ENCODE results near the gene ACVR1. TPM values are rescaled to one million over a fixed set of nuclear protein-coding genes. Genes with fewer than 3 reads are reported as not detected.

The ACVR1 gene
- total RNA-seq, 1 experiment from 2014 or later: 27.6 TPM

DNA sequence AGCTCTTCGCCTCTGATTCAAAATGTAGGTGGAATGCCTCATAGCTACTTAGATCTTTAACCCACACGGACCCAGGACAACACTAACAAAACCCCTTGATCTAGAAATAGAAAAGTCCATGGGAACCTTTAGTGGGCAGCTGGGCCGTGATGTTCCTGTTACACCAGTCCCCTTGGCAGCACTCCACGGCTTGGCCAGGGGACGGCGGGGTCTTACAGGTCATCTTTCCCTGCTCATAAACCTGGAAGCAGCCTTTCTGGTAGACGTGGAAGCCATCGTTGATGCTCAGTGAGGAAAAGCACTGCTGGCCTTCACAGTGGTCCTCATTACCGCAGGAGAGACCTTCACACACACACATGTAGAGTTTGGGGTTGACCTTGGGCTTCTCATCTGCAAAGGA lies 95.9 kb downstream of the ACVR1 start:
- no peak for DNase-seq (ENCODE audit: low read depth, low spot score)
- in situ Hi-C loops (cut with HindIII; ENCODE audit: low pct_unique_long_range_greater_than_20kb, low sequenced_read_pairs): no loop called here
- no TSS peak for BruUV-seq (replicated peaks)

DNA sequence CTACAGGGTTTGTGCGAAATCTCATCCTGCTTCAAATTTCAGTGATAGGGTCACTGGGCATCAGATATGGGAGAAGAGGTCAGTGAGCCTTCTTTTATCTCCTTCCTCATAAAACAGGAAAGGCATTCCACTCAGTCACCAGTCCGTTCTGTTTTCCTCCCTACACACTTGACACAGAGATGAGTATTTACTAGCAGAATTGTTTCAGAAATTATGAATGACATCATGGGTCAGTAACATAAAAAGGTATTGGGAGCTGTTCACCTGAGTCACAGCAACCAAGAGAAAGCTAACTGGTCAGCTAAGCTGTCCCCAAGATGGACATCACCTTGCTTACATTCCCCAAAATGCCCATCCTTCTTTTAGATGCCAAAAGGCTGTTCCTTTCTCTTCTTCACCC lies 96.3 kb downstream of the ACVR1 start:
- ChIA-PET POLR2A (no interaction called here), CTCF (no interaction called here)
- no peak for ATAC-seq
- peaks cover 8% of the 10 kb centered on the region; the same call in 1 of the 2 replicates for H3K36me3 ChIP-seq (ENCODE audit: control insufficient read depth, insufficient read depth, low read length)
- no peak overlapping the region for H3K27ac ChIP-seq (ENCODE audit: low read length)
- in situ Hi-C loops (cut with HindIII; ENCODE audit: low pct_unique_long_range_greater_than_20kb, low sequenced_read_pairs) (no loop called here), intact Hi-C loops (cut with micrococcal nuclease; ENCODE audit: unreplicated experiment) (loop anchor here (10.0 kb wide), 1 partner anchor 95 kb away; the partner anchor contains the start of gene ACVR1)
- no peak for TF ChIP-seq TCF7L2 (IDR thresholded peaks at IDR 0.05; ENCODE audit: low read depth, low read length)
- TF ChIP-seq SIN3A (IDR thresholded peaks at IDR 0.05; ENCODE audit: borderline replicate concordance, insufficient read depth, low read depth, low read length): no peak
- TF ChIP-seq POLR2AphosphoS5 (IDR thresholded peaks at IDR 0.05; ENCODE audit: low read depth, low read length): no peak
- TF ChIP-seq, protein P1, sequence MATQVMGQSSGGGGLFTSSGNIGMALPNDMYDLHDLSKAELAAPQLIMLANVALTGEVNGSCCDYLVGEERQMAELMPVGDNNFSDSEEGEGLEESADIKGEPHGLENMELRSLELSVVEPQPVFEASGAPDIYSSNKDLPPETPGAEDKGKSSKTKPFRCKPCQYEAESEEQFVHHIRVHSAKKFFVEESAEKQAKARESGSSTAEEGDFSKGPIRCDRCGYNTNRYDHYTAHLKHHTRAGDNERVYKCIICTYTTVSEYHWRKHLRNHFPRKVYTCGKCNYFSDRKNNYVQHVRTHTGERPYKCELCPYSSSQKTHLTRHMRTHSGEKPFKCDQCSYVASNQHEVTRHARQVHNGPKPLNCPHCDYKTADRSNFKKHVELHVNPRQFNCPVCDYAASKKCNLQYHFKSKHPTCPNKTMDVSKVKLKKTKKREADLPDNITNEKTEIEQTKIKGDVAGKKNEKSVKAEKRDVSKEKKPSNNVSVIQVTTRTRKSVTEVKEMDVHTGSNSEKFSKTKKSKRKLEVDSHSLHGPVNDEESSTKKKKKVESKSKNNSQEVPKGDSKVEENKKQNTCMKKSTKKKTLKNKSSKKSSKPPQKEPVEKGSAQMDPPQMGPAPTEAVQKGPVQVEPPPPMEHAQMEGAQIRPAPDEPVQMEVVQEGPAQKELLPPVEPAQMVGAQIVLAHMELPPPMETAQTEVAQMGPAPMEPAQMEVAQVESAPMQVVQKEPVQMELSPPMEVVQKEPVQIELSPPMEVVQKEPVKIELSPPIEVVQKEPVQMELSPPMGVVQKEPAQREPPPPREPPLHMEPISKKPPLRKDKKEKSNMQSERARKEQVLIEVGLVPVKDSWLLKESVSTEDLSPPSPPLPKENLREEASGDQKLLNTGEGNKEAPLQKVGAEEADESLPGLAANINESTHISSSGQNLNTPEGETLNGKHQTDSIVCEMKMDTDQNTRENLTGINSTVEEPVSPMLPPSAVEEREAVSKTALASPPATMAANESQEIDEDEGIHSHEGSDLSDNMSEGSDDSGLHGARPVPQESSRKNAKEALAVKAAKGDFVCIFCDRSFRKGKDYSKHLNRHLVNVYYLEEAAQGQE (IDR thresholded peaks at IDR 0.05; ENCODE audit: insufficient read depth in 1 of 2, low read depth in 2 of 2, low read length in 1 of 2): no peak
- TF ChIP-seq CTCF (IDR thresholded peaks at IDR 0.05): no peak
- DNase-seq (ENCODE audit: low read depth, low spot score): no peak
- peaks cover 8% of the 10 kb centered on the region for H3K4me1 ChIP-seq (ENCODE audit: control insufficient read depth, insufficient read depth, low read length)
- no peaks in the 10 kb centered on the region for H3K9me3 ChIP-seq (ENCODE audit: control insufficient read depth, insufficient read depth, low read depth, low read length)
- H3K4me3 ChIP-seq (ENCODE audit: low read depth in 2 of 2, low read length in 2 of 2): no peak overlapping the region
- no peaks in the 10 kb centered on the region for H3K27me3 ChIP-seq (ENCODE audit: control insufficient read depth, insufficient read depth, low read length)
- no TSS peak for BruUV-seq (replicated peaks)

More for the DNA sequence above, 95.9 kb downstream of the ACVR1 start:
- no peaks in the 10 kb centered on the region for H3K27me3 ChIP-seq (ENCODE audit: control insufficient read depth, insufficient read depth, low read length)
- H3K27ac ChIP-seq (ENCODE audit: low read length): no peak overlapping the region
- no peak for ATAC-seq
- peaks cover 8% of the 10 kb centered on the region; the same call in 1 of the 2 replicates for H3K36me3 ChIP-seq (ENCODE audit: control insufficient read depth, insufficient read depth, low read length)
- ChIA-PET POLR2A (interaction anchor here (0.7 kb wide), 1 partner anchor 705 kb away, joined by 5 read pairs; no protein-coding TSS in a partner anchor), CTCF (interaction anchor here (0.6 kb wide), 1 partner anchor 390 kb away, joined by 6 read pairs; no protein-coding TSS in a partner anchor)
- no peak overlapping the region for H3K4me3 ChIP-seq (ENCODE audit: low read depth in 2 of 2, low read length in 2 of 2)
- TF ChIP-seq, protein P1 (IDR thresholded peaks at IDR 0.05; ENCODE audit: insufficient read depth in 1 of 2, low read depth in 2 of 2, low read length in 1 of 2): no peak
- no peak for TF ChIP-seq POLR2AphosphoS5 (IDR thresholded peaks at IDR 0.05; ENCODE audit: low read depth, low read length)
- TF ChIP-seq SIN3A (IDR thresholded peaks at IDR 0.05; ENCODE audit: borderline replicate concordance, insufficient read depth, low read depth, low read length): no peak
- TF ChIP-seq TCF7L2 (IDR thresholded peaks at IDR 0.05; ENCODE audit: low read depth, low read length): no peak
- TF ChIP-seq CTCF (IDR thresholded peaks at IDR 0.05): no peak
- intact Hi-C loops (cut with micrococcal nuclease; ENCODE audit: unreplicated experiment): loop anchor here (10.0 kb wide), 1 partner anchor 95 kb away; the partner anchor contains the start of gene ACVR1
- no peaks in the 10 kb centered on the region for H3K9me3 ChIP-seq (ENCODE audit: control insufficient read depth, insufficient read depth, low read depth, low read length)
- peaks cover 11% of the 10 kb centered on the region for H3K4me1 ChIP-seq (ENCODE audit: control insufficient read depth, insufficient read depth, low read length)

Data from Panc1 (cell line).